SJSA1 (cell line): Measurements from ENCODE around the gene HSD3B7. TPM values are rescaled to one million over a fixed set of nuclear protein-coding genes. Genes with fewer than 3 reads are reported as not detected.
A peak's percentile ranks its signal among the peaks of the same experiment; 100 is the strongest.

Experiments used
- DNase-seq, 2 experiments: peaks; one replicate each; pipeline ENCODE4 v3.0.0-alpha.2; 2015 to 2020; ENCODE audit warnings: low spot score in 2 of 2, low read depth in 1 of 2
- H3K27ac ChIP-seq: fragments of 250-450 bp; sonication (Bioruptor Pico); 2 replicates; pipeline ENCODE4 v1.5.1; 2020; ENCODE audit warnings: mild to moderate bottlenecking, moderate library complexity
- H3K27me3 ChIP-seq: fragments of 250-450 bp; sonication (Bioruptor Pico); replicated peaks from 2 replicates; pipeline ENCODE4 v1.5.1; 2020; ENCODE audit warnings: mild to moderate bottlenecking, moderate library complexity
- H3K36me3 ChIP-seq: fragments of 250-450 bp; sonication (Bioruptor Pico); 2 replicates; pipeline ENCODE4 v1.5.1; 2020; ENCODE audit warnings: mild to moderate bottlenecking
- H3K4me1 ChIP-seq: fragments of 250-450 bp; sonication (Bioruptor Pico); replicated peaks from 2 replicates; pipeline ENCODE4 v1.6.1; 2021; ENCODE audit warnings: mild to moderate bottlenecking
- H3K4me3 ChIP-seq: fragments of 250-450 bp; sonication (Bioruptor Pico); 2 replicates; pipeline ENCODE4 v1.5.1; 2020; ENCODE audit warnings: mild to moderate bottlenecking
- H3K9me3 ChIP-seq: fragments of 250-450 bp; sonication (Bioruptor Pico); replicated peaks from 2 replicates; pipeline ENCODE4 v1.5.1; 2020; ENCODE audit warnings: mild to moderate bottlenecking
- total RNA-seq: library from RNA; depleted of rRNA; stranded (reverse); fragments of >200 nt; shearing (Covaris generic); gene quantifications from 2 replicates; pipeline ENCODE4 v1.2.3, GENCODE V29; 2014

HSD3B7 gene
- total RNA-seq, 1 experiment from 2014 or later = 4.1 TPM

DNA sequence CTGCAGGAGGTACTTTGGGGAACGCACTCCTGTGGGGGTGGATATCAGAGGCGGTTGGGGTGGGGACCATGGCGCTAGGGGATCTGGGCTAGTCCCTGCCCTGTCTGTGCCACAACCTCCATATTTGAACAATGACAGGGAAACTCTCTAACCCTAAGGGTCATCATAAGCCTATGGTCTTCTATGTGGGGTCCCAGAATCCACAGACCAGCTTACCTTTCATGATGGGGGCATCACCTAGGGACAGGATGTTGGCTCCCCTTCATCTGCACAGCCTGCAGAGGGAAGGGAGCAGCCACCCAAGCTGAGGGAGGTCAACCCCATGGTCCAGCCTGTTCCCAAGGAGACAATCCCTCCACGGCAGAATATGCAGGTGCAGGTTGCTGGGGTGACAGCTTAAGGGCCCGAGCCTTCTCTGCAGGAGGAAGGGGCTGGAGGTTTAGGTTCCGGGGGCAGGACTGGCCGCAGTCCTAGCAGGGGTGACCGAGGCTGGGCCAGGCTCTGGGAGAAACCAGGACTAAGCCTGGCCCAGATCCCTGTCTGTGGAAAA, 34.4 kb upstream of the HSD3B7 start:
- DNase-seq = no peak
- Histone ChIP-seq H3K27me3 (no peaks in the 10 kb centered on the region), H3K9me3 (no peaks in the 10 kb centered on the region), H3K36me3 (peaks cover 7% of the 10 kb centered on the region), H3K27ac (no peak overlapping the region), H3K4me1 (peaks cover 17% of the 10 kb centered on the region), H3K4me3 (no peak overlapping the region)

DNA sequence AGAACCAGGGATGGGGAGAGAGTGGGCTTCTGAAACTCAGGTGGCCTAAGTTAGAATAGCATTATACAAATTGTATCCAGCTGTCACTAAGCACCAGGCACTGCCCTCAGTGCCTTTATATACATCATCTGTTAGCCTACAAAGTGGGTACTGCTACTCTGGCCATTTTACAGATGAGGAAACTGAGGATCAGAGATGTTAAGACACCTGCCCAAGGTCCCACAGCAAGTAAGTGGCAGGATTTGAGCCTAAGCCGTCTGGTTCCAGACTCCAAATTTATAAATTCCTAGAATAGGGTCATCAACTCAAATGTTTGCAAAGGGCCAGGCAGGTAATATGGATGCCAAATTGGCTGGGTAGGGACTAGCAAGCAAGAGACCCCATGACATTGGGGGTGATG, 33.8 kb upstream of the HSD3B7 start:
- Histone ChIP-seq H3K27me3 (no peaks in the 10 kb centered on the region), H3K4me1 (peaks cover 17% of the 10 kb centered on the region), H3K27ac (no peak overlapping the region), H3K9me3 (no peaks in the 10 kb centered on the region), H3K4me3 (no peak overlapping the region), H3K36me3 (peaks cover 7% of the 10 kb centered on the region)
- DNase-seq = no peak

DNA sequence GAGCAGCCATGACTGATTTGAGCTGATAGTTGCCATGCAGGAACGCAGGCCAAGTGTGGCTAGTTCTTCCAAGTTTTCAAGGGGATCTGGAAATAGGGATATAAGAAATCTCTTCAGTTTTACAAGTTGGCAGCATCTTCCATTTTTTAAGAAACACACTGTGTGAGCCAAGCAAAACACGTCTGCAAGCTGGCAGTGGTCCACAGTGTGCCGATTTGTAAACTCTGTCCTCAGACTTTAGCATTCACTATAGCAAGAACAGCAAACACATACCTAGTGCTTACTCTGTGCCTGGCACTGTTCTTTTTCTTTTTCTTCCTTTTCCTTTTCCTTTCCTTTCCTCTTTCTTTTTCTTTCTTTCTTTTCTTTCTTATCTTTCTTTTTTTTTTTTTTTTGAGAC, 33.3 kb upstream of the HSD3B7 start:
- Histone ChIP-seq H3K36me3 (peaks cover 7% of the 10 kb centered on the region), H3K4me3 (no peak overlapping the region), H3K9me3 (no peaks in the 10 kb centered on the region), H3K4me1 (peaks cover 20% of the 10 kb centered on the region), H3K27me3 (no peaks in the 10 kb centered on the region), H3K27ac (no peak overlapping the region)
- DNase-seq = no peak

DNA sequence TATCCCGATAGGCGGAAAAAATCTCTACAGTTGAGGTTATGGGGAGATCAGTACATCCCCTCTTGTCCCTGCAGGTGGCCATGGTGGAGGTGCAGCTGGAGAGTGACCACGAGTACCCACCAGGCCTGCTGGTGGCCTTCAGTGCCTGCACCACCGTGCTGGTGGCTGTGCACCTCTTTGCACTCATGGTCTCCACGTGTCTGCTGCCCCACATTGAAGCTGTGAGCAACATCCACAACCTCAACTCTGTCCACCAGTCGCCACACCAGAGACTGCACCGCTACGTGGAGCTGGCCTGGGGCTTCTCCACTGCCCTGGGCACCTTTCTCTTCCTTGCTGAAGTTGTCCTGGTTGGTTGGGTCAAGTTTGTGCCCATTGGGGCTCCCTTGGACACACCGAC, 31.9 kb upstream of the HSD3B7 start:
- Histone ChIP-seq H3K27ac (no peak overlapping the region), H3K4me1 (peaks cover 22% of the 10 kb centered on the region), H3K4me3 (no peak overlapping the region)

DNA sequence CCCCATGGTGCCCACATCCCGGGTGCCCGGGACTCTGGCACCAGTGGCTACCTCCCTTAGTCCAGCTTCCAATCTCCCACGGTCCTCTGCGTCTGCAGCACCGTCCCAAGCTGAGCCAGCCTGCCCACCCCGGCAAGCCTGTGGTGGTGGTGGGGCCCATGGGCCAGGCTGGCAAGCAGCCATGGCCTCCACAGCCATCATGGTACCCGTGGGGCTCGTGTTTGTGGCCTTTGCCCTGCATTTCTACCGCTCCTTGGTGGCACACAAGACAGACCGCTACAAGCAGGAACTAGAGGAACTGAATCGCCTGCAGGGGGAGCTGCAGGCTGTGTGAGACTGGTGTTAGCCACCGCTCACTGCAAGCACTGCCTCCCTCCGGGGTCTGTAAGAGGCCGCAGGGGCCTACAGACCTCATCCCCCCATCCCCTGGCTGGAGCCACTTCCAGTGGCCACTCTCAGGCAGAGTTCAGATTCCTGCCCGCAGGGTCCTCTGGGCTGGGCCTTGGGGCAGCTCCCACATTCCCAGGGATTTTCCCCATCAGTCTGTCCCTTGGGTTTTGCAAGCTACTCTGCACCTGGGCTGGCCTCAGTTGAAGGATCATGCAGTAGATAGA, 31.4 kb upstream of the HSD3B7 start:
- Histone ChIP-seq H3K27ac (no peak overlapping the region), H3K27me3 (no peaks in the 10 kb centered on the region), H3K4me3 (no peak overlapping the region), H3K9me3 (no peaks in the 10 kb centered on the region), H3K36me3 (peaks cover 10% of the 10 kb centered on the region), H3K4me1 (peaks cover 23% of the 10 kb centered on the region)
- DNase-seq = peak; percentile 45 to 68

More for the DNA sequence above, 31.9 kb upstream of the HSD3B7 start:
- DNase-seq = no peak
- no peaks in the 10 kb centered on the region for H3K9me3 ChIP-seq
- H3K27me3 ChIP-seq = no peaks in the 10 kb centered on the region
- H3K36me3 ChIP-seq = peaks cover 7% of the 10 kb centered on the region

DNA sequence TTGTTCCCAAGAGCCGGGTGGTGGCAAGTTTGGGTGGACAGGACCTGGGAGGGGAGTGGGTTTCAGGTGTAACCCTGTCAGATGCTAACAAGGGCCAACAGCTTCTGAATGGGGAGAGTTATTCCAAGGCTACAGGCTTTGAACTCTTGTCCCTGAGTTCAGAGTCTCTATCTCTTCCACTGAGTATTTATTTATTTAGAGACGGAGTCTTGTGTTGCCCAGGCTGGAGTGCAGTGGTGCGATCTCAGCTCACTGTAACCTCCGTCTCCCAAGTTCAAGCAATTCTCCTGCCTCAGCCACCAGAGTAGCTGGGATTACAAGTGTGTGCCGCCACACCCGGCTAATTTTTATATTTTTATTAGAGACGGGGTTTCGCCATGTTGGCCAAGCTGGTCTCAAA, 30.0 kb upstream of the HSD3B7 start:
- no peak for DNase-seq
- no peak overlapping the region for H3K27ac ChIP-seq
- no peak overlapping the region for H3K4me3 ChIP-seq
- H3K4me1 ChIP-seq = peaks cover 18% of the 10 kb centered on the region
- H3K36me3 ChIP-seq = peaks cover 21% of the 10 kb centered on the region
- H3K27me3 ChIP-seq = no peaks in the 10 kb centered on the region
- no peaks in the 10 kb centered on the region for H3K9me3 ChIP-seq

DNA sequence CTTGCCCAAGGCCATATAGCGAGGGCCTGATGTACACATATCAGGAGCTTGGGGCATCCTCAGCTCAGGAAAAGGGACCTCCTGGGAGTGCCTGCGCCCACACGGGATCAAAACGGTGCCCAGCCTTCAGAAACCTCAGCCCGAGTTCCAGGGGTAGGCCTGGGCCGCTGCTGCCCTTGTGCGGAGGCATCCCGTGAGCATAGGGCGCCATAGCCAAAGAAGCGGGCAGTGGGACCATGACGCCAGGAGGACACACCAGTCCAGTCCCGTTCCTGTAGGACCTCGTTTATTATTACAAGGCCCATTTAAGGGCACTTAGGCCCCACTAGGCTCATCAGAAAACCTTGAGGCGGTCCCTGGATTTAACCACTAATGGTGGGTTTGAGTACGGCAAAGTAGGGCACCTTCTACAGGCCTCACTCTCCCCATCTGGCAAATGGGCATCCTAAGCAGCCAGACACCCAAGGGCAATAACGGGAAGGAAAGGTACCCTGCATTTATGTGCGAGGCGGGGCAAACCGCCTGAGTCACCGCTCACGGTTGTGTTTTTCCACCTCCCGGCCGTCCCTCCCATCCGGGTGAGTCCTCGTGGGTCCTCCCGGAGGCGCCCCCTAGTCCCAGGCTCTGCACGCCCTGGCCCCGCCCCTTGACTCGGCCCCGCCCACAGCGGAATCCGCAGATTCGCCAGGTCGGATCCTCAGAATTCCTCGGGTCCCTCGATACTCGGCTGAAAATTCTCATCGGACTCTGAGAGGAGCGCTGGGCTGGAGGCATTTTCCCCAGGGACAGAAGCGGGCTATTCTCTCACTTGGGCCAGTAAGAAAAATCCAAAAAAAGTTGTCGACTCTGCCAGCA, 28.2 kb upstream of the HSD3B7 start:
- Histone ChIP-seq H3K4me1 (peaks cover 14% of the 10 kb centered on the region), H3K36me3 (peaks cover 39% of the 10 kb centered on the region), H3K27ac (peak overlapping the region; percentile 96), H3K9me3 (no peaks in the 10 kb centered on the region), H3K4me3 (peak overlapping the region; percentile 96), H3K27me3 (no peaks in the 10 kb centered on the region)
- DNase-seq = peak in 1 of 2 experiments; percentile 96

DNA sequence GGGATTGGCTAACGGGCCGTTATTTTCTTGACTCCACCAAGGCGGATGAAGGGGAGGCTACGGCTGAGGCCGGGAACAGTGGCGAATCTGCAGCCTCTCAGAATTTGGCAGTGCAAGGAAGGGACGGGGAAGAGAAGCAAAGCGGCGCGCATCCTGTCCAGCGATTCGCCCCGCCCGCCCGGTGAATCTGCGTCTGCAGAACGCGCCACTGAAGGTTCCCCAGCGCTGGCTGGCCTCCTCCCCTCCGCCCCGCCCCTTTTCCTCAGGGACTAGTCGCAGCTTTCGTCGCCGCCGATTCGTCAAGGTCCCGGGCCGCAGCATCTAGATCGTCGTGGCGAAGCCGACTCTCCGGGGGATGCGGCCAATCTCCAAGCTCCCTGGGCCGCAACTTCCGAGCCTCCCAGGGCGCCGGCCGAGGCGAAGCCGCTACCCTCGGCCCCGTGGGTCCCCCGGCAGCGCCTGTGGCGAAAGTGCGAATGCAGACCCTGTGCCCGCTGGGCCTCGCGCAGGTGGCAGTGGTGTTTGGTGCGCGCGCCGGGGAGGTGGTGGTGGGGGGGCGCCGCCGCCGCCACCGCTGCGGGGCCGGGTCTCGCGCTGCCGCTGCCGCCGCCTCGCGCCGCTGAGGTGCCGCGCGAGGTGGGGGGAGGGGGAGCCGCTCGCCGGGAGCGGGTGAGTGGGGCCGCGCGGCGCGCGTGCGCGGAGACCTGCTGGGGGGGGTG, 27.4 kb upstream of the HSD3B7 start, which contains the start of gene SETD1A:
TSS of gene SETD1A (plus strand) at position 299 of the 719 bp plus-strand sequence. CDS start 978 bp downstream, outside the sequence.
- Histone ChIP-seq H3K27me3 (no peaks in the 10 kb centered on the region), H3K4me3 (peak within 1 kb of the TSS; percentile 96), H3K36me3 (peaks cover 47% of the 10 kb centered on the region), H3K27ac (peak within 1 kb of the TSS; percentile 96), H3K4me1 (peaks cover 14% of the 10 kb centered on the region), H3K9me3 (no peaks in the 10 kb centered on the region)
- peak; percentile 97 for DNase-seq

DNA sequence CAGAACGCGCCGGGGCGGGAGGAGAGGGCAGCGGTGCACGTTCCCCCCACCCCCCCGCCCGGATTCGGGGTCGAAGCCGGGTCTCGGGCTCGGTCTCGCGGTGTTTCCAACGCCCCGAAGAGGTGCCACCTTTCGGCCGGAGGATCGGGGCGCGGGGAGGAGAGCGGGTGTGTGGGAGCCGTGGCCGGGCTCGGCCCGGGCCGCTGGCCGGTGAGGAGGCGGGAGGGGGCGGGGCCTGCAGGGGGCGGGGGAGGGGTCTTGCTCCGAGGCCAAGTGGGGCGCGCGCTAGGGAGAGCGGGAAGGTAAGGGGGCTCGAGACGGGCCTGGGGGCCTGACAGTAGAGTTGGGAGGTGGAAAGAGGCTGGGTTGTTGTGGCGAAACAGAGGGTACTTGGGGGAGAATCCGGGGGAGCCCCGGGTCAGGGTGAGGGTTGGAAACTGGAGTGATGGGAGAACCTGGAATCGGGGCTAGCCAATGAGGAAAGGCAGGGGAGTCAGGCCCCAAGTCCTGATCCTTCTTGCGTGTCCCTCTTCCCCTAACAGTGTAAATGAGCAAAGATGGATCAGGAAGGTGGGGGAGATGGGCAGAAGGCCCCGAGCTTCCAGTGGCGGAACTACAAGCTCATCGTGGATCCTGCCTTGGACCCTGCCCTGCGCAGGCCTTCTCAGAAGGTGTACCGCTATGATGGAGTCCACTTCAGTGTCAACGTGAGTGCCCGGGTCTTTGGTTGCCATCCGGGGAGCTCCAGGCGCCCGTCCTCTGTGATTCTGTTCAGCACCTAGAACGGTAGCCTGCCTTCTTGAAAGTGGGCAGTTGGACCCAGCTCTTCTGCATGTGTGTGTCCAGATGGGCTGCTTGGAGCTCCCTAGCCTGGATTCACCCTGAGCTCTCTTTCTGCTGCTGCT, 26.6 kb upstream of the HSD3B7 start:
- no peaks in the 10 kb centered on the region for H3K27me3 ChIP-seq
- peak overlapping the region; percentile 96 for H3K4me3 ChIP-seq
- DNase-seq = peak; percentile 33 to 68
- H3K4me1 ChIP-seq = peaks cover 14% of the 10 kb centered on the region
- no peaks in the 10 kb centered on the region for H3K9me3 ChIP-seq
- peaks cover 55% of the 10 kb centered on the region for H3K36me3 ChIP-seq
- peak overlapping the region; percentile 96; the same call in 1 of the 2 replicates for H3K27ac ChIP-seq

DNA sequence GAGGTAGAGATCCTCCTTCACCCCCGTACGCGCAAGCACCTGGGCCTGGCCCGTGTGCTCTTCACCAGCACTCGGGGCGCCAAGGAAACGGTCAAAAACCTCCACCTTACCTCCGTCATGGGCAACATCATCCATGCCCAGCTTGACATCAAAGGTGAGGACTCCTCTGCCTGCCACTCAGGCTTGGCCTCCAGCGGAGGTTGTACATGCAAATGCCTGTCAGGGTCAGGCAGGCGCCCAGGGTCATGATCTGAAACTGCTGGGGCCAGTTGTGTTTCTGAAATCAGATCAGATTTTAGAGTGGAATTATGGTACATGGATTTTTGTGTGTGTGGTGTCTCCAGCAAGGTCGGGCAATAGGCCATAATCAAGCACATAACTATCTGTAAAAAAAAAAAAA, 23.6 kb upstream of the HSD3B7 start:
- Histone ChIP-seq H3K4me3 (no peak overlapping the region), H3K27me3 (no peaks in the 10 kb centered on the region), H3K9me3 (no peaks in the 10 kb centered on the region), H3K4me1 (peaks cover 14% of the 10 kb centered on the region), H3K36me3 (peaks cover 82% of the 10 kb centered on the region), H3K27ac (no peak overlapping the region)
- DNase-seq = no peak

DNA sequence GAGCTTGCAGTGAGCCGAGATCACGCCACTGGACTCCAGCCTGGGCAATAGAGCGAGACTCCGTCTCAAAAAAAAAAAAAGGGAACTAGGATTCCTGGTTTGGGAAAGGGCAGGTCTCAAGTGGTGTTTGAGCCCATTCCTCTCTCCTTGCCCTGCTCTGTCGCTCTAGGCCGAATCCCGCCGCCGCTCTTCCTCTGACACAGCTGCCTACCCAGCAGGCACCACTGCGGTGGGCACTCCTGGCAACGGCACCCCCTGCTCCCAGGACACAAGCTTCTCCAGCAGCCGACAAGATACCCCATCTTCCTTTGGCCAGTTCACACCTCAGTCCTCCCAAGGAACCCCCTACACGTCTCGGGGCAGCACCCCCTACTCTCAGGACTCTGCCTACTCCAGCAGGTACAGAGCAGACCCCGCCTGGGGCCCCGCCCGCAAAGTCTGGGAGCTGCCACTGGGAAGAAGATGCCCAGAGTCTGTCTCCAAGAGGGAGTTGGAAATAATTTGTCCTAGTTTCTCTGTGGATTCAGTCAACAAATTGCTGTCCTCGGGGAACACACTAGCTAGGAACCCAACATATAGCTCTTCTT, 21.0 kb upstream of the HSD3B7 start:
- H3K4me1 ChIP-seq = peaks cover 3% of the 10 kb centered on the region
- H3K27me3 ChIP-seq = no peaks in the 10 kb centered on the region
- no peak overlapping the region for H3K4me3 ChIP-seq
- H3K36me3 ChIP-seq = peaks cover 95% of the 10 kb centered on the region
- DNase-seq = no peak
- H3K9me3 ChIP-seq = no peaks in the 10 kb centered on the region
- H3K27ac ChIP-seq = no peak overlapping the region

DNA sequence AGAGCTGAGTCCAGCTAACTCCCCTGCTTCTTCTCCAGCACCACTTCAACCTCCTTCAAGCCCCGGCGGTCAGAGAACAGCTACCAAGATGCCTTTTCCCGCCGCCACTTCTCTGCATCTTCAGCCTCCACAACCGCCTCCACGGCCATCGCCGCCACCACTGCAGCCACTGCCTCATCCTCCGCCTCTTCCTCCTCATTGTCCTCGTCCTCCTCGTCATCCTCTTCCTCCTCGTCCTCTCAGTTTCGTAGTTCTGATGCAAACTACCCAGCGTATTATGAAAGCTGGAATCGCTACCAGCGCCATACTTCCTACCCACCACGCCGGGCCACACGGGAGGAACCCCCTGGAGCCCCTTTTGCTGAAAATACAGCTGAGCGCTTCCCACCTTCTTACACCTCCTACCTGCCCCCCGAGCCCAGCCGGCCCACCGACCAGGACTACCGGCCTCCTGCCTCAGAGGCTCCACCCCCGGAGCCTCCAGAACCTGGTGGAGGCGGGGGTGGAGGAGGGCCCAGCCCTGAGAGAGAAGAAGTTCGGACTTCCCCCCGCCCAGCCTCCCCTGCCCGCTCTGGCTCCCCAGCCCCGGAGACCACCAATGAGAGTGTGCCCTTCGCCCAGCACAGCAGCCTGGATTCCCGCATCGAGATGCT, 20.3 kb upstream of the HSD3B7 start:
- peaks cover 95% of the 10 kb centered on the region for H3K36me3 ChIP-seq
- H3K9me3 ChIP-seq = no peaks in the 10 kb centered on the region
- H3K4me1 ChIP-seq = no peaks in the 10 kb centered on the region
- no peak overlapping the region for H3K4me3 ChIP-seq
- DNase-seq = no peak
- no peaks in the 10 kb centered on the region for H3K27me3 ChIP-seq
- H3K27ac ChIP-seq = no peak overlapping the region
